HFF-Myc (cell line): ENCODE measurements around the gene TBC1D22B.
"Not testable (repeated sequence)": the region's sequence is repeated elsewhere in the genome, so short reads cannot be mapped to it uniquely, and the experiment has no call there.

Experiments used
- DNase-seq: peaks from one replicate; pipeline ENCODE4 v3.0.0-alpha.2; 2011; ENCODE audit warnings: low read depth; ENCODE audit errors: extremely low read depth
- H3K4me3 ChIP-seq: replicated peaks from 2 replicates; pipeline ENCODE4 v1.5.1; 2011; ENCODE audit warnings: low read depth, mild to moderate bottlenecking, control low read depth, low read length
- CTCF ChIP-seq: IDR thresholded peaks from 2 replicates; pipeline ENCODE4 v1.5.1; 2012; ENCODE audit warnings: mild to moderate bottlenecking, low read depth, low read length, control low read depth; ENCODE audit errors: missing control alignments

Gene TBC1D22B

DNA sequence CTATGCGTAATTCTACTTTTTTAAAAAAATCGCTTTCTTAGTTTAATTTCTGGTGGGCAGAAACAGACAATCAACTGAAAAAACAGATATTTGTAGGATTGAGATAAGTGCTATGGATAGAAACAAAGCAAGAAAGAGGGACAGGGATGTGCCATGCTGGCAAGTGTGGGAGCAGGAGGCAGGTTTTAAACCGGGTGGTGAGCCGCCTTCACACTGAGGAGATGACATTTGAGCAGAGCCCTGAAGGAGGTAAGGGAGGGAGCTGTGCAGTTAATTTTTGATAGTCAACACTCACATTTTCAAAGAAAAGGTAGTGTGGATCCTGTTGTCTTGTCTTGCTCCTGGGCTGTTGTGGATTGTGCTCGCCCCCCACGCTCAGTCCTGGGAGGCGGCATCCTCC is 47.2 kb downstream of the TBC1D22B start:
- H3K4me3 ChIP-seq, result no peak overlapping the region
- no peak for DNase-seq
- TF ChIP-seq CTCF, result no peak

DNA sequence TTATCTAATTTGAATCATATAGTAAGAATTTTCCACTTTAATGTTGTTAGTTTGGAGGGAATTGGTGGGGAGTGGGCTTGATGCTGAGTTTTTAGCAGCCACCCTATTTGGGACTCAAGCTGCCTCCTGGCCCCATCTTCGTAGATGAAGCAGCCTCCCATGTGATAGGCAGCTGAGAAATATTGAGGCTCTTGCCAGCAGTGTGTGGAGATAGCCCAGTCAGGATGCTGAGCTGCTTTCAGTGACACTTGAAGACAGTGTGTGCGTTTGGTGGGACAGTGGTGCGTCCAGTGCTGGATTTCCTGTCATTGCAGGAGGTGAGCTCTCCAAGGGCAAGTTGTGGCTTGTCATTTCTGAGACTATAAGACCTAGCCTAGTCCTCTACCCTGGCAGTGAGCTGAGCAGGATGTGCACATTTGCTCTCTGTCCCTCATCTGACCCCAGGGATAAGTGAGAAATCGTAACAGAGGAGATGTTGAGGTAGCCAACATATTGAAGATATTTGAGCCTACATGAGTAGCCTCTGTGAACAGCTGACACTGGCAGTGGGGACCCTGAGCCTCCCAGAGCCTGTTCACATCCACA is 48.4 kb downstream of the TBC1D22B start:
- H3K4me3 ChIP-seq, result no peak overlapping the region
- DNase-seq, result no peak
- no peak for TF ChIP-seq CTCF

DNA sequence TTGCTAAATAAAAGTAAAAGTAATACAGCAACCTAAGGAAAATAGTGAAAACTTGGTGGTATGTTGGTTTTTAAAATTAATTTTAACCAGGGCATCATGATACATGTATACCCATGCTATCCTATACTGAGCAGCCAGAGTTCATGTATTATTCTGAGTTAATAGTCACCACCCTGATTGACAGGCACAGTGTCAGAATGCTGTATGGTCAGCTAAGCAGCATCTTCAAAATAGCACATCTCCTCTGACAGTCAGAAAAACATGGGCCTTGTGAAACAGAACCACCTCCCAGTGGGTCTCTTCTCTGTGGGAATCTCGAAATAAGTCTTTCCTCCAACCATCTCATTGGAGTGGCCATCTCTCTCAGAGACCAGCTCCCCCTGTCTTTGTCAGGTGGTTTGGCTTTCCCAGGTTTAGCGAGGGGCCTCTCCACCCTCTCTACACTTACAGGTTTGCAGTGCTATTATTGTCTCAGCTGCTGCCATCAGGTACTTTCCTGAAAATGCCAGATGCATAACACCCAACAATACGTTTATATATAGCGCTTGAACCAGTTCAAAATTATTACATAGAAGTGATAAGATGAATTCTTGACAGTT is 49.2 kb downstream of the TBC1D22B start:
- no peak for TF ChIP-seq CTCF
- H3K4me3 ChIP-seq, result no peak overlapping the region
- DNase-seq, result no peak

DNA sequence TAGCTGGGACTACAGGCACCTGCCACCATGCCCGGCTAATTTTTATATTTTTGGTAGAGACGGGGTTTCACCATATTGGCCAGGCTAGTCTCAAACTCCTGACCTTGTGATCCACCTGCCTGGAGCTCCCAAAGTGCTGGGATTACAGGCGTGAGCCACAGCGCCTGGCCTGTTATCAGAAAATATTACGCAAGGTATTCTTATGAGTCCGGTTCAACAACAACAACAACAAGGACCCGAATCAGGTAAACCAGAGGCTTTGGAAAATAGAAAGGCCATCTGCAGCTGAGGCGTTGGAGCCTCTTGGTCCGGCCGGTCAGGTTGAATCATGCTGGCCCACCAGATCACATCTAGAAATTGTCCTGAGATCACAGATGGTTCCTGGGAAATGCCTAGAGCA is 49.9 kb downstream of the TBC1D22B start:
- not testable (repeated sequence) for H3K4me3 ChIP-seq

DNA sequence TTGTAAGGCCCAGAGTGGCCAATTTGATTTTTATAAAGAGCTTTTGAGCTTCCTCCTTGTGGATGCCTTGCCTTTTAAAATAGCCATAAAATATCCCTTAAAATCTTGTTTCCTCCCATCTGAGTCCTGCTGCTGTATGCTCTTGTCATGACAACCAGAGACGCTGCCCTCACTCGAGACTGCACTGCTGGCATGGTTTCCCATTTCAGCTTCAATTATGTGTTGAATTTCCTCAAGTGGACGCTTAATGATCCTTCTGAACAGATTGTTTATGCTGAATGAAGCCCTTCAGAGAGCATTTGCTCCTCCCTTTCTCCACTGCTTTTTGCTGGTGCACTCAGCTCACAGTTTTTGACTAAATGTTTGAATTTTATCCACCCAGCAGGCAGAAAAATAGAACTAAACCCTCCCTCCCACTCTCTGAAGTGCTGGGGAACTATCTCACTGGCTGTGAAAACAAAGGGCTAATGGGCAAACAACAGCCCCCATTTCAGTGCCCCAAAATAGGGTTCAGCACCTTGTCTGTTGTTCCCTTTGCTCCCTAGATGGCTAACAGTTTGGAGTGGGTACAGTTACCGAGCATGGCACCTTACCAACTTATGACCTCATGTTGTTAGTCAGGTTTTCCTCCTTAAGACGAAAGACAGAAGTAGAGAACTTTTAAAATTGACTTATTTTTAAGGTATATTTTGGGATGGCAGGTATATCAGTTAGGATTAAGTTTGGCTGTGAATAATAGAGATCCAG is 50.7 kb downstream of the TBC1D22B start:
- H3K4me3 ChIP-seq, result no peak overlapping the region
- TF ChIP-seq CTCF, result no peak
- no peak for DNase-seq

More for the DNA sequence above, 49.9 kb downstream of the TBC1D22B start:
- not testable (repeated sequence) for DNase-seq

- DNase-seq, result no peak
- no peak overlapping the region for H3K4me3 ChIP-seq
- no peak for TF ChIP-seq CTCF
Observed at GRCh38 chr6:37309046-37309445, 51.5 kb downstream of the TBC1D22B start.

DNA sequence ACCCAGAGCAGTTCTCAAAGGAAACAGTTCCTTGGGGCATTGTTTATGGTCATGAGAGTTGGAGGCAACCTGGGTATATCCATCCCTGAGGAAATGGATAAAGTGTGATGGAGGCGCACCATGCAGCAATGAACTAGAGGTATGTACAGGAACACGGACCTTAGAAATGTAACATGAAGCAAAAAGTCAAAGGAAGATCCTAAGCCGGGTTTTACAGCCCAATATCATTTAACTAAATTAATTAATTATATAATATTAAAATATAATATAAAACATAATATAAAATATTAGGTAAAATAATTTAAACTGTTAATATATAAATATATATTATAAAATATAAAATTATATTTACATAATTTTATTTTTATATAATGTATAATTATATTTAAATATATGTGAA is 52.1 kb downstream of the TBC1D22B start:
- no peak for DNase-seq
- no peak overlapping the region for H3K4me3 ChIP-seq
- no peak for TF ChIP-seq CTCF
